OCI-LY1 (cell line): ENCODE results near the gene TDRD12.

Source experiments
- H2AFZ ChIP-seq: fragments of 200-600 bp; sonication (generic), shearing (Covaris generic); 2 replicates; pipeline ENCODE4 v1.6.0; 2014; ENCODE audit warnings: antibody characterized with exemption, mild to moderate bottlenecking, low read length
- H3F3A ChIP-seq: fragments of 200-600 bp; sonication (generic), shearing (Covaris generic); 2 replicates; pipeline ENCODE4 v1.6.0; 2014; ENCODE audit warnings: mild to moderate bottlenecking, antibody characterized with exemption, low read length, moderate library complexity; ENCODE audit not compliant: insufficient read depth
- H3K27ac ChIP-seq: fragments of 200-600 bp; sonication (generic); 2 replicates; pipeline ENCODE4 v1.5.1; 2014; ENCODE audit warnings: low read length, mixed run types, mild to moderate bottlenecking, low read depth; ENCODE audit not compliant: poor library complexity, severe bottlenecking
- H3K27me3 ChIP-seq: fragments of 200-600 bp; sonication (generic); 2 replicates; pipeline ENCODE4 v1.6.0; 2014; ENCODE audit warnings: antibody characterized with exemption, mild to moderate bottlenecking, low read length, moderate library complexity; ENCODE audit not compliant: insufficient read depth
- H3K36me3 ChIP-seq: fragments of 200-600 bp; sonication (generic); 2 replicates; pipeline ENCODE4 v1.6.1; 2014; ENCODE audit warnings: mild to moderate bottlenecking, antibody characterized with exemption, low read length, moderate library complexity, mixed read lengths; ENCODE audit not compliant: insufficient read depth
- H3K4me1 ChIP-seq: fragments of 200-600 bp; sonication (generic); 2 replicates; pipeline ENCODE4 v1.5.1; 2014; ENCODE audit warnings: mild to moderate bottlenecking, low read length, moderate library complexity; ENCODE audit not compliant: insufficient read depth, severe bottlenecking
- H3K4me2 ChIP-seq: fragments of 200-600 bp; sonication (generic), shearing (Covaris generic); 2 replicates; pipeline ENCODE4 v1.6.1; 2014; ENCODE audit warnings: low read length
- H3K4me3 ChIP-seq: fragments of 200-600 bp; sonication (generic); 2 replicates; pipeline ENCODE4 v1.5.1; 2014; ENCODE audit warnings: low read length, low read depth, mild to moderate bottlenecking, mixed read lengths; ENCODE audit not compliant: poor library complexity, severe bottlenecking
- H3K79me2 ChIP-seq: fragments of 200-600 bp; shearing (Covaris generic); 2 replicates; pipeline ENCODE4 v1.6.1; 2016; ENCODE audit warnings: mixed run types, low read length, mixed read lengths; ENCODE audit not compliant: insufficient read depth
- H3K9ac ChIP-seq: fragments of 200-600 bp; sonication (generic), shearing (Covaris generic); 2 replicates; pipeline ENCODE4 v1.6.1; 2014; ENCODE audit warnings: mild to moderate bottlenecking, low read length, mixed read lengths
- H3K9me2 ChIP-seq: fragments of 200-600 bp; sonication (generic), shearing (Covaris generic); 2 replicates; pipeline ENCODE4 v1.6.1; 2014; ENCODE audit warnings: low read depth, mild to moderate bottlenecking, low read length, mixed read lengths
- H3K9me3 ChIP-seq: fragments of 200-600 bp; shearing (Covaris generic); 2 replicates; pipeline ENCODE4 v1.6.1; 2014; ENCODE audit warnings: low read length, mixed read lengths
- H4K20me1 ChIP-seq: fragments of 200-600 bp; sonication (generic), shearing (Covaris generic); 2 replicates; pipeline ENCODE4 v1.6.0; 2016; ENCODE audit warnings: mild to moderate bottlenecking, low read length; ENCODE audit not compliant: insufficient read depth
- EZH2 ChIP-seq: fragments of 200-600 bp; sonication (generic), shearing (Covaris generic); IDR thresholded peaks from 2 replicates; pipeline ENCODE4 v1.8.0; 2017; ENCODE audit warnings: borderline replicate concordance, mixed run types, mild to moderate bottlenecking, antibody characterized with exemption, low read length, moderate library complexity, mixed read lengths
- TF ChIP-seq, protein P1 (sequence below): fragments of 200-600 bp; sonication (generic), shearing (Covaris generic); IDR thresholded peaks from 2 replicates; pipeline ENCODE4 v1.5.1; 2017; ENCODE audit warnings: mild to moderate bottlenecking, antibody characterized with exemption, low read length, moderate library complexity, mixed read lengths

The TDRD12 gene

DNA sequence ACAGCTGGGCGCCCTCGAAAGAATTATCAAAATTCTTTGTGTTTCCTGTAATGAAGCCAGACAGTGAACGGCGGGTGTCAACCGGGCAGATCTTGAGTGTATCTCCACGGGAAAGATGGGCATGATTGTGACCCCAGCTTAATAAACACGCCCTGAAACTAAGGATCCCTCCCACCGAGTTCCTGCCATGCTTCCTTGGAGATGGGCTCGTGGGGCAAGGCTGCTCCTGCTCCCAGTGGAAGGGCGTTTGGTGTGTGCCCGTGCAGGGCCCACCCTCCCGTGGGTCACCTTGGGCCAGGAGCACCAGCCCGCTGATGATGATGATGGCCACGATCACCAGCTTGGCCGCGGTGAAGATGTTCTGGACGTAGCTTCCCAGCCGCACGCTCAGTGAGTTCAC is 142.6 kb downstream of the TDRD12 start:
- no peak overlapping the region for H3K9ac ChIP-seq
- no peaks in the 10 kb centered on the region for H3K9me2 ChIP-seq
- no peaks in the 10 kb centered on the region for H3K4me1 ChIP-seq
- H3F3A ChIP-seq = no peaks in the 10 kb centered on the region
- no peak overlapping the region for H2AFZ ChIP-seq
- H4K20me1 ChIP-seq = no peaks in the 10 kb centered on the region
- H3K36me3 ChIP-seq = no peaks in the 10 kb centered on the region
- no peak overlapping the region for H3K4me3 ChIP-seq
- H3K9me3 ChIP-seq = no peaks in the 10 kb centered on the region
- no peak overlapping the region for H3K27ac ChIP-seq
- no peaks in the 10 kb centered on the region for H3K79me2 ChIP-seq
- H3K4me2 ChIP-seq = no peak overlapping the region
- TF ChIP-seq EZH2 = no peak
- TF ChIP-seq, protein P1, sequence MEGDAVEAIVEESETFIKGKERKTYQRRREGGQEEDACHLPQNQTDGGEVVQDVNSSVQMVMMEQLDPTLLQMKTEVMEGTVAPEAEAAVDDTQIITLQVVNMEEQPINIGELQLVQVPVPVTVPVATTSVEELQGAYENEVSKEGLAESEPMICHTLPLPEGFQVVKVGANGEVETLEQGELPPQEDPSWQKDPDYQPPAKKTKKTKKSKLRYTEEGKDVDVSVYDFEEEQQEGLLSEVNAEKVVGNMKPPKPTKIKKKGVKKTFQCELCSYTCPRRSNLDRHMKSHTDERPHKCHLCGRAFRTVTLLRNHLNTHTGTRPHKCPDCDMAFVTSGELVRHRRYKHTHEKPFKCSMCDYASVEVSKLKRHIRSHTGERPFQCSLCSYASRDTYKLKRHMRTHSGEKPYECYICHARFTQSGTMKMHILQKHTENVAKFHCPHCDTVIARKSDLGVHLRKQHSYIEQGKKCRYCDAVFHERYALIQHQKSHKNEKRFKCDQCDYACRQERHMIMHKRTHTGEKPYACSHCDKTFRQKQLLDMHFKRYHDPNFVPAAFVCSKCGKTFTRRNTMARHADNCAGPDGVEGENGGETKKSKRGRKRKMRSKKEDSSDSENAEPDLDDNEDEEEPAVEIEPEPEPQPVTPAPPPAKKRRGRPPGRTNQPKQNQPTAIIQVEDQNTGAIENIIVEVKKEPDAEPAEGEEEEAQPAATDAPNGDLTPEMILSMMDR = no peak
- H3K27me3 ChIP-seq = no peaks in the 10 kb centered on the region

DNA sequence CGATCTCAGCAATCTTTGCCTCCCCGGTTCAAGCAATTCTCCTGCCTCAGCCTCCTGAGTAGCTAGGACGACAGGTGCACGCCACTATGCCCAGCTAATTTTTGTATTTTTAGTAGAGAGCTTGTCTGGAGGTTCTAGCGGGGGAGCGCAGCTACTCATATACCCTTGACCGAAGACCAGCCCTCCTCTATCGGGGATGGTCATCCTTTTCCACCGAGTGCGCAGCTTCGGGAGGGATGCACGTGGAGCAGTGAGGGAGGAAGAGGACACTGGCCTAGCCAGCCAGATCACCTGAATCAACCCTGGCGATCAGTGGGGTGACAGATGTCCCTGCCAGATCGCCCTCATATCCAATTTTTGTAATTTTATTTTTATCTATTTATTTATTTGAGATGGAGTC is 143.2 kb downstream of the TDRD12 start:
- Histone ChIP-seq H3K4me1 (no peaks in the 10 kb centered on the region), H3K9me3 (no peaks in the 10 kb centered on the region), H3F3A (no peaks in the 10 kb centered on the region), H3K79me2 (no peaks in the 10 kb centered on the region), H3K9ac (no peak overlapping the region), H3K9me2 (no peaks in the 10 kb centered on the region), H3K4me2 (no peak overlapping the region), H3K4me3 (no peak overlapping the region), H3K27me3 (no peaks in the 10 kb centered on the region), H3K36me3 (no peaks in the 10 kb centered on the region), H2AFZ (no peak overlapping the region), H4K20me1 (no peaks in the 10 kb centered on the region), H3K27ac (no peak overlapping the region)
- TF ChIP-seq, protein P1 = no peak
- no peak for TF ChIP-seq EZH2

DNA sequence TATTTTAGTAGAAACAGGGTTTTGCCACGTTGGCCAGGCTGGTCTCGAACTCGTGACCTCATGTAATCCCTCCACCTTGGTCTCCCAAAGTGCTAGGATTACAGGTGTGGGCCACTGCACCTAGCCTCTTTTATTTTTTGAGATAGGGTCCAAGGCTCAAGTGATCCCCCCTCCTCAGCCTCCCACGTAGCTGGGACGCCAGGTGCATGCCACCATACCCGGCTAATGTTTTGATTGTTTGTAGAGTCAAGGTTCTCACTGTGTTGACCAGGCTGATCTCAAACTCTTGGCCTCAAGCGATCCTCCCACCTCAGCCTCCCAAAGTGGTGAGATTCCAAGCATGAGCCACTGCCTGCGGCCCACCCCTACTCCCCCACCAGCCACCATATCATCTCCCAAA is 143.7 kb downstream of the TDRD12 start:
- H3K36me3 ChIP-seq = no peaks in the 10 kb centered on the region
- H3K4me1 ChIP-seq = no peaks in the 10 kb centered on the region
- no peaks in the 10 kb centered on the region for H4K20me1 ChIP-seq
- H3K27ac ChIP-seq = no peak overlapping the region
- no peaks in the 10 kb centered on the region for H3F3A ChIP-seq
- H3K4me2 ChIP-seq = no peak overlapping the region
- H3K79me2 ChIP-seq = no peaks in the 10 kb centered on the region
- no peak overlapping the region for H3K9ac ChIP-seq
- TF ChIP-seq, protein P1 = no peak
- no peak for TF ChIP-seq EZH2
- H2AFZ ChIP-seq = no peak overlapping the region
- H3K9me3 ChIP-seq = no peaks in the 10 kb centered on the region
- no peaks in the 10 kb centered on the region for H3K27me3 ChIP-seq
- H3K9me2 ChIP-seq = no peaks in the 10 kb centered on the region
- no peak overlapping the region for H3K4me3 ChIP-seq
